ENCODE results near the gene CCNI2.

CCNI2 gene

GRCh38 chr5:132737982-132738681 lies 9.1 kb upstream of the CCNI2 start:
- no peak overlapping the region for H3K27ac ChIP-seq (ENCODE audit: low read length)
- H3K27me3 ChIP-seq (ENCODE audit: control insufficient read depth, insufficient read depth, low read length): peaks cover 16% of the 10 kb centered on the region
- H3K4me3 ChIP-seq (ENCODE audit: low read length): peak overlapping the region; percentile 85
- H3K9ac ChIP-seq (ENCODE audit: low read length): no peak overlapping the region
- no peaks in the 10 kb centered on the region for H3K36me3 ChIP-seq (ENCODE audit: control insufficient read depth, low read depth, low read length)
- no peaks in the 10 kb centered on the region for H3K9me3 ChIP-seq (ENCODE audit: control insufficient read depth, low read depth, low read length)
- peaks cover 5% of the 10 kb centered on the region for H3K4me1 ChIP-seq (ENCODE audit: control insufficient read depth, low read depth, low read length)

GRCh38 chr5:132739232-132739631 lies 8.0 kb upstream of the CCNI2 start:
- Histone ChIP-seq H3K9ac (ENCODE audit: low read length) (no peak overlapping the region), H3K36me3 (ENCODE audit: control insufficient read depth, low read depth, low read length) (no peaks in the 10 kb centered on the region), H3K9me3 (ENCODE audit: control insufficient read depth, low read depth, low read length) (no peaks in the 10 kb centered on the region), H3K27me3 (ENCODE audit: control insufficient read depth, insufficient read depth, low read length) (peaks cover 16% of the 10 kb centered on the region), H3K4me1 (ENCODE audit: control insufficient read depth, low read depth, low read length) (peaks cover 5% of the 10 kb centered on the region), H3K4me3 (ENCODE audit: low read length) (no peak overlapping the region), H3K27ac (ENCODE audit: low read length) (no peak overlapping the region)

DNA sequence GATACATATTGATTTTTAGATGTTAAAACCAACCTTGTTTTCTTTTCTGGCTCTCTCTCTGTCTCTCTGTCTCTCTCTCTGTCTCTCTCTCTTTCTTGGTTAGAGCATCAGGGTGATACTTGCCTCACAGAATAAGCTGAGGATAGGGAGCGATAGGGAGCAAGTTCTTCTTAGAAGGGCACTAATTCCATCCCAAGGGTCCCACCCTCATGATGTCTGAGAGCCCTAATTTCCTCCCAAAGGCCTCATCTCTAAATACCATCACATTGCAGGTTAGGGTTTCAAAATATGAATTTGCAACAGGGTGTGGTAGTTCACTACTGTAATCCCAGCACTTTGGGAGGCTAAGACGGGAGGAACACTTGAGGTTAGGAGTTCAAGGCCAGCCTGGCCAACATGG lies 5.1 kb upstream of the CCNI2 start:
- H3K9me3 ChIP-seq (ENCODE audit: control insufficient read depth, low read depth, low read length): no peaks in the 10 kb centered on the region
- no peak overlapping the region for H3K4me3 ChIP-seq (ENCODE audit: low read length)
- no peak overlapping the region for H3K9ac ChIP-seq (ENCODE audit: low read length)
- H3K36me3 ChIP-seq (ENCODE audit: control insufficient read depth, low read depth, low read length): no peaks in the 10 kb centered on the region
- H3K27me3 ChIP-seq (ENCODE audit: control insufficient read depth, insufficient read depth, low read length): peaks cover 41% of the 10 kb centered on the region
- peaks cover 5% of the 10 kb centered on the region for H3K4me1 ChIP-seq (ENCODE audit: control insufficient read depth, low read depth, low read length)
- H3K27ac ChIP-seq (ENCODE audit: low read length): no peak overlapping the region

GRCh38 chr5:132742626-132743025 lies 4.6 kb upstream of the CCNI2 start:
- Histone ChIP-seq H3K4me3 (ENCODE audit: low read length) (no peak overlapping the region), H3K27ac (ENCODE audit: low read length) (no peak overlapping the region), H3K27me3 (ENCODE audit: control insufficient read depth, insufficient read depth, low read length) (peaks cover 46% of the 10 kb centered on the region), H3K9me3 (ENCODE audit: control insufficient read depth, low read depth, low read length) (no peaks in the 10 kb centered on the region), H3K36me3 (ENCODE audit: control insufficient read depth, low read depth, low read length) (no peaks in the 10 kb centered on the region), H3K4me1 (ENCODE audit: control insufficient read depth, low read depth, low read length) (peaks cover 5% of the 10 kb centered on the region), H3K9ac (ENCODE audit: low read length) (no peak overlapping the region)

- H3K27me3 ChIP-seq (ENCODE audit: control insufficient read depth, insufficient read depth, low read length): peaks cover 50% of the 10 kb centered on the region
Observed at GRCh38 chr5:132744659-132745058, 2.6 kb upstream of the CCNI2 start.

DNA sequence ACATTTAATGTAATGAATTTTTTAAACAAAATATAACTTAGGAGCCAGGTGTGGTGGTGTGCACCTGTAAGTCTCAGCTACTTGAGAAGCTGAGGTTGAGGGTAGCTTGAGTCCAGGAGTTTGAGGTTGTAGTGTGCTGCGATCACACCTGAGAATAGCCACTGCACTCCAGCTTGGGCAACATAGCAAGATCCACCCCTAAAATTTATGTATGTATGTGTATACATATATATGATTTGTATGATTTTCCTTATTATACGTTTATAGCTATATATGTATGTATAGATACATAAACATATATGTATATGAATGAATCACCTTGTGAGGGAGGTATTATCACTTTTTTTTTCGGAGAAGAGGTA lies 653 bp upstream of the CCNI2 start:
- peak overlapping the region; percentile 56 for H3K4me3 ChIP-seq (ENCODE audit: low read length)

More at GRCh38 chr5:132744659-132745058, 2.6 kb upstream of the CCNI2 start:
- Histone ChIP-seq H3K9me3 (ENCODE audit: control insufficient read depth, low read depth, low read length) (no peaks in the 10 kb centered on the region), H3K36me3 (ENCODE audit: control insufficient read depth, low read depth, low read length) (no peaks in the 10 kb centered on the region), H3K4me1 (ENCODE audit: control insufficient read depth, low read depth, low read length) (no peaks in the 10 kb centered on the region), H3K9ac (ENCODE audit: low read length) (no peak overlapping the region), H3K27ac (ENCODE audit: low read length) (no peak overlapping the region), H3K4me3 (ENCODE audit: low read length) (no peak overlapping the region)

DNA sequence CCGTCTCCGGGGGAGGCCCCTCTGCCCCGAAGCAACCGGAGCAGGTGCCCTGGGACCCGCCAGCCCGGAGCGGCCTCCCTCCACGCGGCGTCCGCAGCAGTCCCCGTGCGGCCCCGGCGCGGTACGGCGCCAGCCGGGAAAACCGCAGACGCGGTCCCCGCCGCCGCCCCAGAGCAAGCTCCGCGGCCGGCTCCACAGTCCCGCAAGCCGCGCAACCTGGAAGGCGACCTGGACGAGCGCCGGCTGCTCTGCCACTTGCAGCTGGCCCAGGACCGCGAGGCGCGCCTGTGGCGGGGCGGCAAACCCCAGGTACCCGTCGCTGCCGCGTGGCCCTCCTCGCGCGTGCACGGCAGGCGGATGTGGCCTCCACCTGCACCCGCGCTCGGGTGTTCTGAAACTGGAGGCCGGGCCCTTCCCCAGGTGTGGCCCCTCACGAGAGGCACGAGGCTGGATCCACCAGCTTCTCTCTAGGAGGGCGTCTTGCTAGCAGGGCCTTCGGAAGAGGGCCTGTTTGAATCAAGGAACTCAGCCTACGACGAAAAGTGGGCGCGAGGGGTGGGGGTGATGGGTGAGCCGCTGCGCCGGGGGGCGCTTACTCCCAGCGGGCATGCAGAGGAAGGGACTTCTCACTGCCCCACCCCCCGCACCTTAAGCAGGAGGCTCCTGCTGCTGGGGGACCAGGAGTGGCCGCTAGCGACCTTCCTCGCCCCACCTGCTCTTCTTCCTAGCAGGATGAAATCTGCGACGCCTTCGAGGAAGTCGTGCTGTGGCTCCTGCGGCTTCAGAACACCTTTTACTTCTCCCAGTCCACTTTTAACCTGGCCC lies 602 bp downstream of the CCNI2 start:
- Histone ChIP-seq H3K36me3 (ENCODE audit: control insufficient read depth, low read depth, low read length) (no peaks in the 10 kb centered on the region), H3K9ac (ENCODE audit: low read length) (peak overlapping the region; percentile 7), H3K9me3 (ENCODE audit: control insufficient read depth, low read depth, low read length) (no peaks in the 10 kb centered on the region), H3K27me3 (ENCODE audit: control insufficient read depth, insufficient read depth, low read length) (peaks cover 69% of the 10 kb centered on the region), H3K27ac (ENCODE audit: low read length) (no peak overlapping the region), H3K4me1 (ENCODE audit: control insufficient read depth, low read depth, low read length) (no peaks in the 10 kb centered on the region), H3K4me3 (ENCODE audit: low read length) (peak overlapping the region; percentile 56)

More for the DNA sequence above, 653 bp upstream of the CCNI2 start:
- H3K27ac ChIP-seq (ENCODE audit: low read length): no peak overlapping the region
- H3K9me3 ChIP-seq (ENCODE audit: control insufficient read depth, low read depth, low read length): no peaks in the 10 kb centered on the region
- peaks cover 67% of the 10 kb centered on the region for H3K27me3 ChIP-seq (ENCODE audit: control insufficient read depth, insufficient read depth, low read length)
- H3K9ac ChIP-seq (ENCODE audit: low read length): no peak overlapping the region
- H3K4me1 ChIP-seq (ENCODE audit: control insufficient read depth, low read depth, low read length): no peaks in the 10 kb centered on the region
- no peaks in the 10 kb centered on the region for H3K36me3 ChIP-seq (ENCODE audit: control insufficient read depth, low read depth, low read length)

GRCh38 chr5:132748522-132749000 lies 1.3 kb downstream of the CCNI2 start:
- Histone ChIP-seq H3K9ac (ENCODE audit: low read length) (no peak overlapping the region), H3K4me3 (ENCODE audit: low read length) (no peak overlapping the region), H3K27ac (ENCODE audit: low read length) (no peak overlapping the region), H3K36me3 (ENCODE audit: control insufficient read depth, low read depth, low read length) (no peaks in the 10 kb centered on the region), H3K4me1 (ENCODE audit: control insufficient read depth, low read depth, low read length) (no peaks in the 10 kb centered on the region), H3K27me3 (ENCODE audit: control insufficient read depth, insufficient read depth, low read length) (peaks cover 69% of the 10 kb centered on the region), H3K9me3 (ENCODE audit: control insufficient read depth, low read depth, low read length) (no peaks in the 10 kb centered on the region)

GRCh38 chr5:132749506-132749905 lies 2.3 kb downstream of the CCNI2 start:
- Histone ChIP-seq H3K36me3 (ENCODE audit: control insufficient read depth, low read depth, low read length) (no peaks in the 10 kb centered on the region), H3K9me3 (ENCODE audit: control insufficient read depth, low read depth, low read length) (no peaks in the 10 kb centered on the region), H3K4me3 (ENCODE audit: low read length) (no peak overlapping the region), H3K27ac (ENCODE audit: low read length) (no peak overlapping the region), H3K4me1 (ENCODE audit: control insufficient read depth, low read depth, low read length) (no peaks in the 10 kb centered on the region), H3K27me3 (ENCODE audit: control insufficient read depth, insufficient read depth, low read length) (peaks cover 69% of the 10 kb centered on the region), H3K9ac (ENCODE audit: low read length) (no peak overlapping the region)

- H3K36me3 ChIP-seq (ENCODE audit: control insufficient read depth, low read depth, low read length): no peaks in the 10 kb centered on the region
- H3K9ac ChIP-seq (ENCODE audit: low read length): no peak overlapping the region
- no peak overlapping the region for H3K4me3 ChIP-seq (ENCODE audit: low read length)
- no peak overlapping the region for H3K27ac ChIP-seq (ENCODE audit: low read length)
- H3K27me3 ChIP-seq (ENCODE audit: control insufficient read depth, insufficient read depth, low read length): peaks cover 59% of the 10 kb centered on the region
- no peaks in the 10 kb centered on the region for H3K9me3 ChIP-seq (ENCODE audit: control insufficient read depth, low read depth, low read length)
- peaks cover 6% of the 10 kb centered on the region for H3K4me1 ChIP-seq (ENCODE audit: control insufficient read depth, low read depth, low read length)
Observed at GRCh38 chr5:132750471-132751230, 3.4 kb downstream of the CCNI2 start.

GRCh38 chr5:132751444-132751843 lies 4.2 kb downstream of the CCNI2 start:
- H3K27me3 ChIP-seq (ENCODE audit: control insufficient read depth, insufficient read depth, low read length): peaks cover 51% of the 10 kb centered on the region
- peaks cover 6% of the 10 kb centered on the region for H3K4me1 ChIP-seq (ENCODE audit: control insufficient read depth, low read depth, low read length)
- no peak overlapping the region for H3K9ac ChIP-seq (ENCODE audit: low read length)
- H3K27ac ChIP-seq (ENCODE audit: low read length): no peak overlapping the region
- no peaks in the 10 kb centered on the region for H3K9me3 ChIP-seq (ENCODE audit: control insufficient read depth, low read depth, low read length)
- H3K4me3 ChIP-seq (ENCODE audit: low read length): no peak overlapping the region
- no peaks in the 10 kb centered on the region for H3K36me3 ChIP-seq (ENCODE audit: control insufficient read depth, low read depth, low read length)
